Endothelial cell of umbilical vein (primary cell): ENCODE data around the gene PTGDS.

Experiments used
- CTCF ChIP-seq, 2 donors: IDR thresholded peaks; 1 replicate in 1 of 2; 2 replicates in 1 of 2; pipeline ENCODE4 v1.5.1; 2011; ENCODE audit warnings: low read length in 2 of 2, mild to moderate bottlenecking in 2 of 2, moderate library complexity in 2 of 2, control low read depth in 1 of 2, inconsistent platforms in 1 of 2, low read depth in 1 of 2; ENCODE audit not compliant: insufficient read depth in 1 of 2; ENCODE audit errors: extremely low read depth in 1 of 2
- EZH2 ChIP-seq: IDR thresholded peaks from 2 replicates; pipeline ENCODE4 v1.6.1; 2012; ENCODE audit warnings: borderline replicate concordance, low read depth, mild to moderate bottlenecking, moderate library complexity, low read length, inconsistent platforms; ENCODE audit not compliant: severe bottlenecking
- GATA2 ChIP-seq: IDR thresholded peaks from 2 replicates; pipeline ENCODE4 v1.7.0; 2011; ENCODE audit warnings: low read depth, mild to moderate bottlenecking, moderate library complexity, mixed read lengths, low read length; ENCODE audit not compliant: insufficient read length, insufficient read depth
- JUN ChIP-seq: IDR thresholded peaks from 2 replicates; pipeline ENCODE4 v1.6.1; 2011; ENCODE audit warnings: borderline replicate concordance, low read depth; ENCODE audit not compliant: insufficient read length, insufficient read depth
- MYC ChIP-seq: IDR thresholded peaks from one replicate; pipeline ENCODE4 v1.6.1; 2011; ENCODE audit warnings: mild to moderate bottlenecking, low read depth, low read length
- POLR2A ChIP-seq: IDR thresholded peaks from 2 replicates; pipeline ENCODE4 v1.6.1; 2012; ENCODE audit warnings: low read depth, mild to moderate bottlenecking, control low read depth, low read length
- POLR2AphosphoS5 ChIP-seq: IDR thresholded peaks from 2 replicates; pipeline ENCODE4 v1.6.1; 2012; ENCODE audit warnings: low read depth, mild to moderate bottlenecking, control low read depth, low read length, moderate library complexity; ENCODE audit not compliant: insufficient read depth

DNA sequence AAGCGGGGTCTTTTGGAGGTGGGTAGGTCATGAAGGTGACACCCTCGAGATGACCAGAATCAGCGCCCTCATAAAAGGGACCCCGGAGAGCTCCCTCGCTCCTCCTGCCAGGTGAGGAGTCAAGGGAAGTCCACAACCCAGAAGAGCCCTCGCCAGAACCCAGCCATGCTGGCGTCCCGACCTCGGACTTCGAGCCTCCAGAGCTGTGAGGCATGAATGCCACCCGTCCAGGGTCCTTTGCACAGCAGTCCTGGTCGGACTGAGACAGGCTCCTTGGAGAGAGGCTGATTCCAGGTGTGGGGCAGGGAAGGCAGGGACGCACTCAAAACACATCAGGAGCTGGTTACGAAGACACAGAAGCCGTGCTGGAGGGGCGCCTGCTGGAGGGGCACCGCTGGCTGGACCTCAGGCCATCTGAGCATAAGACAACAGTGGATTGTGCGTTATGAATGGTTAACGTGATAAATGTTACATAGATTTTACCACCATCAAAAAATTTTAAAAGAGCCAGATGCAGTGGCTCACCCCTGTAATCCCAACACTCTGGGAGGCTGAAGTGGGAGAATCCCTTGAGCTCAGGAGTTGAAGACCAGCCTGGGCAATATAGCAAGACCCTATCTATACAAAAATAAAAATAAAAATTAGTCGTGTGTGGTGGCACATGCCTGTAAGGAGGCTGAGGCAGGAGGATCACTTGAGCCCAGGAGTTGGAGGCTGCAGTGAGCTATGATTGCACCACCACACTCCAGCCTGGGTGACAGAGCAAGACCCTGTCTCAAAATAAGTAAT, 24.7 kb downstream of the PTGDS start:
- TF ChIP-seq CTCF (IDR thresholded peaks at IDR 0.05; ENCODE audit: extremely low read depth in 1 of 2, insufficient read depth in 1 of 2, low read depth in 1 of 2, low read length in 2 of 2), result no peak
- TF ChIP-seq POLR2A, result no peak
- no peak for TF ChIP-seq EZH2
- TF ChIP-seq JUN, result no peak
- no peak for TF ChIP-seq POLR2AphosphoS5
- TF ChIP-seq MYC, result no peak
- no peak for TF ChIP-seq GATA2
